Measurements from ENCODE around the gene HSF4.

The HSF4 gene

GRCh38 chr16:67215706-67216105 is 51.2 kb downstream of the HSF4 start:
- TF ChIP-seq POLR2A (IDR thresholded peaks at IDR 0.05; ENCODE audit: extremely low read depth, insufficient read length) (no peak), MYC (IDR thresholded peaks at IDR 0.05; ENCODE audit: low read depth, low read length) (no peak), CTCF (IDR thresholded peaks at IDR 0.05; ENCODE audit: low read depth, low read length) (no peak), MAX (IDR thresholded peaks at IDR 0.05; ENCODE audit: low read depth, low read length) (no peak)
- DNase-seq (ENCODE audit: low read depth) = no peak
- no peak overlapping the region for H3K4me3 ChIP-seq (ENCODE audit: low read depth, low read length)

- DNase-seq (ENCODE audit: low read depth) = no peak
- TF ChIP-seq MAX (IDR thresholded peaks at IDR 0.05; ENCODE audit: low read depth, low read length) (no peak), POLR2A (IDR thresholded peaks at IDR 0.05; ENCODE audit: extremely low read depth, insufficient read length) (no peak), MYC (IDR thresholded peaks at IDR 0.05; ENCODE audit: low read depth, low read length) (no peak), CTCF (IDR thresholded peaks at IDR 0.05; ENCODE audit: low read depth, low read length) (no peak)
Observed at GRCh38 chr16:67216612-67217490, 52.3 kb downstream of the HSF4 start.

More at GRCh38 chr16:67216612-67217490, 52.3 kb downstream of the HSF4 start:
- no peak overlapping the region for H3K4me3 ChIP-seq (ENCODE audit: low read depth, low read length)
